HG03442 (cell line): ENCODE measurements around the gene KIF13A.
"Not testable (repeated sequence)": the region's sequence is repeated elsewhere in the genome, so short reads cannot be mapped to it uniquely, and the experiment has no call there.

Experiments
- ATAC-seq: cut with Tn5 transposase; IDR thresholded peaks from one replicate; pipeline ENCODE4 v1.9.1; 2021; ENCODE audit warnings: mild to moderate bottlenecking, moderate library complexity; ENCODE audit not compliant: unreplicated experiment

Gene KIF13A

GRCh38 chr6:17816921-17817611, 170.4 kb downstream of the KIF13A start:
- no peak for ATAC-seq

GRCh38 chr6:17813542-17813941, 173.9 kb downstream of the KIF13A start:
- no peak for ATAC-seq

GRCh38 chr6:17812311-17812710, 175.1 kb downstream of the KIF13A start:
- ATAC-seq, result no peak

- no peak for ATAC-seq
Observed at GRCh38 chr6:17808609-17809008, 178.8 kb downstream of the KIF13A start.

GRCh38 chr6:17807431-17807830, 180.0 kb downstream of the KIF13A start:
- not testable (repeated sequence) for ATAC-seq

GRCh38 chr6:17803409-17803808, 184.0 kb downstream of the KIF13A start:
- ATAC-seq, result no peak

GRCh38 chr6:17798477-17799154, 188.8 kb downstream of the KIF13A start:
- ATAC-seq, result no peak

- ATAC-seq, result no peak
Observed at GRCh38 chr6:17790489-17790888, 196.9 kb downstream of the KIF13A start.

- ATAC-seq, result no peak
Observed at GRCh38 chr6:17785094-17785787, 202.2 kb downstream of the KIF13A start.

- no peak for ATAC-seq
Observed at GRCh38 chr6:17780061-17780460, 207.4 kb downstream of the KIF13A start.

GRCh38 chr6:17771609-17772008, 215.8 kb downstream of the KIF13A start:
- ATAC-seq, result no peak

- no peak for ATAC-seq
Observed at GRCh38 chr6:17768881-17769280, 218.6 kb downstream of the KIF13A start.

GRCh38 chr6:17768388-17768787, 219.0 kb downstream of the KIF13A start:
- ATAC-seq, result no peak

- no peak for ATAC-seq
Observed at GRCh38 chr6:17762651-17763050, 224.8 kb downstream of the KIF13A start.

- no peak for ATAC-seq
Observed at GRCh38 chr6:17758119-17758518, 229.3 kb downstream of the KIF13A start.

GRCh38 chr6:17754254-17754653, 233.2 kb downstream of the KIF13A start:
- ATAC-seq, result no peak

GRCh38 chr6:17745324-17745723, 242.1 kb downstream of the KIF13A start:
- not testable (repeated sequence) for ATAC-seq

- ATAC-seq, result not testable (repeated sequence)
Observed at GRCh38 chr6:17744757-17745308, 242.6 kb downstream of the KIF13A start.

GRCh38 chr6:17744019-17744756, 243.2 kb downstream of the KIF13A start:
- no peak for ATAC-seq

GRCh38 chr6:17741507-17741906, 245.9 kb downstream of the KIF13A start:
- no peak for ATAC-seq
